ENCODE results near the gene ATP6V1D. TPM values are rescaled to one million over a fixed set of nuclear protein-coding genes. Genes with fewer than 3 reads are reported as not detected.

ATP6V1D gene
- total RNA-seq, 1 experiment from 2014 or later = 85.9 TPM

DNA sequence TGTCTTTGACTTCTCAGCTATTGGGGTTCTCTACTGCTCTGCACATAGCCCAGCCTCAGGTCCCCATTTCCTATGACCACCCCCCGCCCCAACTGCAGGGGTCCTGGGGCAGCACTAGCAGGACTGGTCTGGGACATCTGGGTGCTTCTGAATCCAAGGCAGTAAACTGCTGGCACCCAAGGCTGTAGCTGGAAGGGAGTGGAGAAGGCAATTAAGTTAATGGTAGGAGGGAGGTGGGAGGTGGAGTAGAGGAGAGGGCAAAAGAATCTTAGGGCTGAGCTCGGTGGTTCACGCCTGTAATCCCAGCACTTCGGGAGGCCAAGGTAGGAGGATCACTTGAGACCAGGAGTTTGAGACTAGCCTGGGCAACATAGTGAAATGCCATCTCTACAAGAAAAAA is 40.8 kb upstream of the ATP6V1D start:
- Histone ChIP-seq H3K27me3 (ENCODE audit: low read length) (no peaks in the 10 kb centered on the region), H3F3A (ENCODE audit: low read length, unreplicated experiment) (no peaks in the 10 kb centered on the region), H3K36me3 (ENCODE audit: low read depth, low read length) (no peaks in the 10 kb centered on the region), H3K9ac (ENCODE audit: low read length) (no peak overlapping the region), H3K4me2 (ENCODE audit: low read length) (no peak overlapping the region), H3K9me2 (replicated peaks; ENCODE audit: low read length) (no peaks in the 10 kb centered on the region), H3K79me2 (ENCODE audit: low read length) (peaks cover 7% of the 10 kb centered on the region; the same call in 1 of the 2 replicates), H3K27ac (ENCODE audit: low read length) (no peak overlapping the region), H2AFZ (ENCODE audit: low read length) (no peak overlapping the region), H3K4me3 (ENCODE audit: low read length) (no peak overlapping the region), H4K20me1 (ENCODE audit: low read length) (no peaks in the 10 kb centered on the region), H3K9me3 (ENCODE audit: low read length) (no peaks in the 10 kb centered on the region), H3K4me1 (ENCODE audit: insufficient read depth, low read length) (peaks cover 4% of the 10 kb centered on the region; the same call in 1 of the 2 replicates)
- ATAC-seq = no peak
- BruUV-seq (replicated peaks) = no TSS peak
- POLR2A ChIA-PET (ENCODE audit: unreplicated experiment) = no interaction called here
- DNase-seq = no peak
- CTCF ChIA-PET = no interaction called here
- intact Hi-C loops (cut with micrococcal nuclease) = no loop called here
- TF ChIP-seq EZH2phosphoT487 (IDR thresholded peaks at IDR 0.05; ENCODE audit: borderline replicate concordance, low read length) (no peak), EZH2 (IDR thresholded peaks at IDR 0.05; ENCODE audit: low read length, unreplicated experiment) (no peak)
- TF ChIP-seq, protein P1, sequence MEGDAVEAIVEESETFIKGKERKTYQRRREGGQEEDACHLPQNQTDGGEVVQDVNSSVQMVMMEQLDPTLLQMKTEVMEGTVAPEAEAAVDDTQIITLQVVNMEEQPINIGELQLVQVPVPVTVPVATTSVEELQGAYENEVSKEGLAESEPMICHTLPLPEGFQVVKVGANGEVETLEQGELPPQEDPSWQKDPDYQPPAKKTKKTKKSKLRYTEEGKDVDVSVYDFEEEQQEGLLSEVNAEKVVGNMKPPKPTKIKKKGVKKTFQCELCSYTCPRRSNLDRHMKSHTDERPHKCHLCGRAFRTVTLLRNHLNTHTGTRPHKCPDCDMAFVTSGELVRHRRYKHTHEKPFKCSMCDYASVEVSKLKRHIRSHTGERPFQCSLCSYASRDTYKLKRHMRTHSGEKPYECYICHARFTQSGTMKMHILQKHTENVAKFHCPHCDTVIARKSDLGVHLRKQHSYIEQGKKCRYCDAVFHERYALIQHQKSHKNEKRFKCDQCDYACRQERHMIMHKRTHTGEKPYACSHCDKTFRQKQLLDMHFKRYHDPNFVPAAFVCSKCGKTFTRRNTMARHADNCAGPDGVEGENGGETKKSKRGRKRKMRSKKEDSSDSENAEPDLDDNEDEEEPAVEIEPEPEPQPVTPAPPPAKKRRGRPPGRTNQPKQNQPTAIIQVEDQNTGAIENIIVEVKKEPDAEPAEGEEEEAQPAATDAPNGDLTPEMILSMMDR (conservative IDR thresholded peaks at IDR 0.05; ENCODE audit: low read depth, low read length) = no peak

DNA sequence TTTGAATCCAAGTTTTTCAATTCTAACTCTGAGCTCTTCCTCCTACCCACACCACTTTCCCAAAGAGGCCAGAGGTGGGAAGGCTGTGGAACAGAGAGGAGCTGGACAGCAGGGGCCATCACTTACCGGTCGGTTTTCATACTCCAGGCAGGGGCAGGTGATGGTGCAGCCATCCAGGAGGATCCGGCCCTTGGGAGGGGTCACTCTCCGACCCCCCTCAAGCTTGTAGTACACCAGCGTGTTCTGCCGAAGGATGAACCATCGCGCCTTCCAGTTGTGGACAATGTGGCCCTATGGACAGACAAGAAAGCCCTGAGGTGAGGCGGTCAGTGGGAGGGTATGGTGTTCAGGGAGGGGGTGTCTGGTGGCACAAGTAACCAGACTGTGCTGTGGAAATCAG is 37.9 kb upstream of the ATP6V1D start:
- peaks cover 12% of the 10 kb centered on the region for H3K4me1 ChIP-seq (ENCODE audit: insufficient read depth, low read length)
- no TSS peak for BruUV-seq (replicated peaks)
- H3K36me3 ChIP-seq (ENCODE audit: low read depth, low read length) = no peaks in the 10 kb centered on the region; the same call in 1 of the 2 replicates
- H3K4me3 ChIP-seq (ENCODE audit: low read length) = no peak overlapping the region
- H3K79me2 ChIP-seq (ENCODE audit: low read length) = no peaks in the 10 kb centered on the region
- H2AFZ ChIP-seq (ENCODE audit: low read length) = no peak overlapping the region
- ChIA-PET POLR2A (ENCODE audit: unreplicated experiment) (no interaction called here), CTCF (no interaction called here)
- H3K9me3 ChIP-seq (ENCODE audit: low read length) = no peaks in the 10 kb centered on the region
- H3K4me2 ChIP-seq (ENCODE audit: low read length) = no peak overlapping the region
- ATAC-seq = no peak
- no peaks in the 10 kb centered on the region for H3F3A ChIP-seq (ENCODE audit: low read length, unreplicated experiment)
- H3K9me2 ChIP-seq (replicated peaks; ENCODE audit: low read length) = no peaks in the 10 kb centered on the region
- TF ChIP-seq EZH2 (IDR thresholded peaks at IDR 0.05; ENCODE audit: low read length, unreplicated experiment) (no peak), EZH2phosphoT487 (IDR thresholded peaks at IDR 0.05; ENCODE audit: borderline replicate concordance, low read length) (no peak)
- TF ChIP-seq, protein P1 (conservative IDR thresholded peaks at IDR 0.05; ENCODE audit: low read depth, low read length) = no peak
- H3K9ac ChIP-seq (ENCODE audit: low read length) = no peak overlapping the region
- no peak for DNase-seq
- intact Hi-C loops (cut with micrococcal nuclease) = no loop called here
- no peaks in the 10 kb centered on the region for H3K27me3 ChIP-seq (ENCODE audit: low read length)
- H3K27ac ChIP-seq (ENCODE audit: low read length) = no peak overlapping the region
- no peaks in the 10 kb centered on the region for H4K20me1 ChIP-seq (ENCODE audit: low read length)

DNA sequence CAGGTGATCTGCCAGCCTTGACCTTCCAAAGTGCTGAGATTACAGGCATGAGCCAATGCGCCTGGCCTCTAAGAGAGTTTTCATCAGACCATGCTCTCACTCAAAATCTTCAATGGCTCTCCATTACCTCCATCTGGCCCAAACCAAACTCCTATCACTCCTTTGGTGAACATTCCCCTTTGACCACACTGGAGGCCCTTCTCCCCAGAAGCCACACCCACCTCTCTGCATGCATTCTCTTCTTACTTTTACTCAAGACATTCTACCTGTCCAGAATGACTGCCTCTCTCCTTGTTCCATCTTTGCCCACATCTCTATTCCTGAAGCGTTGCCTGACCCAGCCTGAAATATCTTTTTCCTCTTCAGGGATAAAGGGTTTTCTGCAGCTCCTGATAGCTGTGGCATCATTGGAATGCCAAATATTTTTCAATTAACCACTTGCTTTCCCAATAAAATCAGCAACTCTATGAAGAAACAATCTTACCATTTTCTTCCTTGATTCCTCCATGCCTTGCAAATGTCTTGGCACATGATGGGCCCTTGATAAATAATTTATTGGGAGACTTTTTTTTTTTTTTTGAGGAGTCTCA is 36.9 kb upstream of the ATP6V1D start:
- Histone ChIP-seq H3F3A (ENCODE audit: low read length, unreplicated experiment) (no peaks in the 10 kb centered on the region), H3K4me3 (ENCODE audit: low read length) (no peak overlapping the region), H2AFZ (ENCODE audit: low read length) (no peak overlapping the region), H4K20me1 (ENCODE audit: low read length) (no peaks in the 10 kb centered on the region), H3K9me2 (replicated peaks; ENCODE audit: low read length) (no peaks in the 10 kb centered on the region), H3K9me3 (ENCODE audit: low read length) (no peaks in the 10 kb centered on the region), H3K36me3 (ENCODE audit: low read depth, low read length) (no peaks in the 10 kb centered on the region; the same call in 1 of the 2 replicates), H3K9ac (ENCODE audit: low read length) (no peak overlapping the region), H3K27ac (ENCODE audit: low read length) (no peak overlapping the region), H3K4me2 (ENCODE audit: low read length) (no peak overlapping the region), H3K79me2 (ENCODE audit: low read length) (no peaks in the 10 kb centered on the region), H3K4me1 (ENCODE audit: insufficient read depth, low read length) (peaks cover 12% of the 10 kb centered on the region), H3K27me3 (ENCODE audit: low read length) (no peaks in the 10 kb centered on the region)
- ATAC-seq (no peak), DNase-seq (no peak)
- POLR2A ChIA-PET (ENCODE audit: unreplicated experiment) = no interaction called here
- no TSS peak for BruUV-seq (replicated peaks)
- TF ChIP-seq EZH2phosphoT487 (IDR thresholded peaks at IDR 0.05; ENCODE audit: borderline replicate concordance, low read length) (no peak), EZH2 (IDR thresholded peaks at IDR 0.05; ENCODE audit: low read length, unreplicated experiment) (no peak)
- TF ChIP-seq, protein P1 (conservative IDR thresholded peaks at IDR 0.05; ENCODE audit: low read depth, low read length) = no peak
- CTCF ChIA-PET = interaction anchor here (0.7 kb wide), 1 partner anchor 13 kb away, joined by 3 read pairs; no protein-coding TSS in a partner anchor
- intact Hi-C loops (cut with micrococcal nuclease) = no loop called here

Data from PC-3 (cell line).